OCI-LY3 (cell line): ENCODE data around the gene WWP2.

Experiments
- H2AFZ ChIP-seq: fragments of 200-600, 300-600 bp; shearing (Covaris generic); 2 replicates; pipeline ENCODE4 v1.6.0; 2014; ENCODE audit warnings: antibody characterized with exemption, low read depth, low read length
- H3K27ac ChIP-seq: fragments of 200-600, 300-600 bp; sonication (generic); 2 replicates; pipeline ENCODE4 v1.5.1; 2014; ENCODE audit warnings: mild to moderate bottlenecking, low read length, moderate library complexity, mixed read lengths
- H3K27me3 ChIP-seq: fragments of 200-600, 300-600 bp; sonication (generic); 2 replicates; pipeline ENCODE4 v1.6.1; 2014; ENCODE audit warnings: low read depth, low read length, mixed read lengths
- H3K36me3 ChIP-seq: fragments of 200-600, 300-600 bp; sonication (generic); replicated peaks from 2 replicates; pipeline ENCODE3; 2014; ENCODE audit warnings: low read depth, low read length, mixed read lengths
- H3K4me1 ChIP-seq: fragments of 300-600, 200-600 bp; sonication (generic); 2 replicates; pipeline ENCODE4 v1.6.1; 2014; ENCODE audit warnings: low read length, mixed read lengths
- H3K4me2 ChIP-seq: fragments of 200-600, 300-600 bp; sonication (generic); 2 replicates; pipeline ENCODE4 v1.6.1; 2014; ENCODE audit warnings: low read length, mixed read lengths
- H3K4me3 ChIP-seq: fragments of 300-600, 200-600 bp; sonication (generic); 2 replicates; pipeline ENCODE4 v1.5.1; 2014; ENCODE audit warnings: antibody characterized with exemption, mild to moderate bottlenecking, low read length, moderate library complexity
- H3K79me2 ChIP-seq: fragments of 300-600, 200-600 bp; shearing (Covaris generic); 2 replicates; pipeline ENCODE4 v1.6.1; 2014; ENCODE audit warnings: mild to moderate bottlenecking, low read length, mixed read lengths
- H3K9ac ChIP-seq: fragments of 300-600, 200-600 bp; shearing (Covaris generic); 2 replicates; pipeline ENCODE4 v1.6.0; 2014; ENCODE audit warnings: mild to moderate bottlenecking, low read length, moderate library complexity
- H3K9me3 ChIP-seq: fragments of 200-600, 300-600 bp; shearing (Covaris generic); 2 replicates; pipeline ENCODE4 v1.6.1; 2014; ENCODE audit warnings: low read length, mixed read lengths; ENCODE audit not compliant: insufficient read depth
- H4K20me1 ChIP-seq: fragments of 200-600, 300-600 bp; sonication (generic); 2 replicates; pipeline ENCODE4 v1.6.1; 2016; ENCODE audit warnings: low read length, mixed read lengths; ENCODE audit not compliant: insufficient read depth
- CTCF ChIP-seq: fragments of 200-600, 300-600 bp; sonication (generic); IDR thresholded peaks from 2 replicates; pipeline ENCODE4 v1.5.1; 2014; ENCODE audit warnings: antibody characterized with exemption, low read length, low read depth
- EZH2phosphoT487 ChIP-seq: fragments of 200-600 bp; shearing (Covaris generic); IDR thresholded peaks from 2 replicates; pipeline ENCODE4 v1.6.1; 2018; ENCODE audit warnings: antibody characterized with exemption, mixed run types, low read depth

Gene WWP2

GRCh38 chr16:69903865-69904415 is 141.8 kb downstream of the WWP2 start:
- Histone ChIP-seq H3K4me1 (no peaks in the 10 kb centered on the region), H3K9me3 (no peaks in the 10 kb centered on the region), H3K79me2 (no peaks in the 10 kb centered on the region), H4K20me1 (no peaks in the 10 kb centered on the region), H3K9ac (no peak overlapping the region), H2AFZ (no peak overlapping the region), H3K27ac (no peak overlapping the region), H3K4me3 (no peak overlapping the region), H3K4me2 (no peak overlapping the region), H3K36me3 (no peaks in the 10 kb centered on the region), H3K27me3 (no peaks in the 10 kb centered on the region)
- no peak for TF ChIP-seq EZH2phosphoT487
- TF ChIP-seq CTCF: no peak

DNA sequence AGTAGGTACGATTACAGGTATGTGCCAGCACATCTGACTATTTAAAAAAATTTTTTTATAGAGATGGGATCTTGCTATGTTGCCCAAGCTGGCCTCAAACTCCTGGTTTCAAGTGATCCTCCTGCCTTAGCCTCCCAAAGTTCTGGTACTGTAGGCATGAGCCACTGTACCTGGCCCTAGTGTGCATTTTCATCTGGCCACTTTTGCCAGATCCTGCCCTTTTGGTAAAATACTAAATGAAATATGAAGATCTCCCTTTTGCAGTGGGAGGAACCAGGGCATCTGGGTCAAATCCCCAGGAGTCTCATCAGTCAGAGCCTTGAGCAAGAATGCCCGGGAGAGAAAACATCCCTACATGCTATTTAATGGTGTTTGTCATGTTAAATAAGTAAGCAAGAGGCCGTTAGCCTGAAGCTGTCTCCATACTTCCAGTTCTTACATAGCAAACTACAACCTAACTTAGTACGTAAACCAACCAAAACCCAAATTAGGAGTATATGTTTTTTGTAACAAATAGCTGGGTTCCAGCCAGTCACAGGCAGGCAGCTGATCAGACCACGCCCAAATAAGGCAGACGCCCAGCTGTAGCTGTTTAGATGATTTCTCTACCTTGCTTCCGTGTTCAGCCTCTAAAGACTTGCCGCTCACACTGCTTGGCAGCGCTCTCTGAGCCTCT is 142.5 kb downstream of the WWP2 start:
- Histone ChIP-seq H3K27ac (no peak overlapping the region), H4K20me1 (no peaks in the 10 kb centered on the region), H3K4me1 (no peaks in the 10 kb centered on the region), H3K36me3 (no peaks in the 10 kb centered on the region), H3K79me2 (no peaks in the 10 kb centered on the region), H3K9me3 (no peaks in the 10 kb centered on the region), H3K9ac (no peak overlapping the region), H3K27me3 (no peaks in the 10 kb centered on the region), H2AFZ (no peak overlapping the region), H3K4me3 (no peak overlapping the region), H3K4me2 (no peak overlapping the region)
- TF ChIP-seq CTCF (no peak), EZH2phosphoT487 (no peak)

GRCh38 chr16:69905171-69905555 is 143.0 kb downstream of the WWP2 start:
- no peaks in the 10 kb centered on the region for H3K36me3 ChIP-seq
- no peaks in the 10 kb centered on the region for H3K27me3 ChIP-seq
- no peak for TF ChIP-seq CTCF
- no peaks in the 10 kb centered on the region for H3K79me2 ChIP-seq
- no peaks in the 10 kb centered on the region for H4K20me1 ChIP-seq
- H2AFZ ChIP-seq: no peak overlapping the region
- H3K4me2 ChIP-seq: no peak overlapping the region
- no peaks in the 10 kb centered on the region for H3K9me3 ChIP-seq
- no peak overlapping the region for H3K9ac ChIP-seq
- no peaks in the 10 kb centered on the region for H3K4me1 ChIP-seq
- no peak overlapping the region for H3K27ac ChIP-seq
- H3K4me3 ChIP-seq: no peak overlapping the region

GRCh38 chr16:69906838-69907401 is 144.8 kb downstream of the WWP2 start:
- Histone ChIP-seq H2AFZ (no peak overlapping the region), H3K27me3 (no peaks in the 10 kb centered on the region), H3K36me3 (no peaks in the 10 kb centered on the region), H3K27ac (no peak overlapping the region), H3K4me3 (no peak overlapping the region), H3K79me2 (no peaks in the 10 kb centered on the region), H3K4me1 (no peaks in the 10 kb centered on the region), H3K9me3 (no peaks in the 10 kb centered on the region), H3K4me2 (no peak overlapping the region), H4K20me1 (no peaks in the 10 kb centered on the region), H3K9ac (no peak overlapping the region)
- TF ChIP-seq EZH2phosphoT487: no peak
- no peak for TF ChIP-seq CTCF
